NCI-H1105 treated with DMSO at 0.1 percent for 48 hours (cell line): ENCODE measurements around the gene PSMD12.
"Not testable (repeated sequence)": the region's sequence is repeated elsewhere in the genome, so short reads cannot be mapped to it uniquely, and the experiment has no call there.

Experiments
- DNase-seq: peaks from one replicate; lab custom pipeline; 2025; lab: John Stamatoyannopoulos, UW

Gene PSMD12

GRCh38 chr17:67366193-67367157 is at the start of gene PSMD12:
PSMD12 (minus strand) TSS chr17:67366577; CDS start chr17:67366519, 58 bp downstream.
- DNase-seq, result peak; percentile 77

GRCh38 chr17:67415291-67415690 is 48.9 kb upstream of the PSMD12 start:
- DNase-seq, result no peak

GRCh38 chr17:67414559-67414958 is 48.2 kb upstream of the PSMD12 start:
- DNase-seq, result no peak

GRCh38 chr17:67414130-67414529 is 47.8 kb upstream of the PSMD12 start:
- DNase-seq, result no peak

- DNase-seq, result no peak
Observed at GRCh38 chr17:67413388-67413787, 47.0 kb upstream of the PSMD12 start.

- DNase-seq, result no peak
Observed at GRCh38 chr17:67412941-67413340, 46.6 kb upstream of the PSMD12 start.

GRCh38 chr17:67412032-67412431 is 45.7 kb upstream of the PSMD12 start:
- DNase-seq, result no peak

- DNase-seq, result no peak
Observed at GRCh38 chr17:67411397-67411796, 45.0 kb upstream of the PSMD12 start.

GRCh38 chr17:67408455-67408830 is 42.1 kb upstream of the PSMD12 start:
- not testable (repeated sequence) for DNase-seq

GRCh38 chr17:67403483-67403882 is 37.1 kb upstream of the PSMD12 start:
- DNase-seq, result no peak

GRCh38 chr17:67403065-67403464 is 36.7 kb upstream of the PSMD12 start:
- no peak for DNase-seq

- DNase-seq, result no peak
Observed at GRCh38 chr17:67401598-67402504, 35.5 kb upstream of the PSMD12 start.

GRCh38 chr17:67401106-67401505 is 34.7 kb upstream of the PSMD12 start:
- DNase-seq, result no peak

GRCh38 chr17:67400193-67400592 is 33.8 kb upstream of the PSMD12 start:
- peak; percentile 1 for DNase-seq

- DNase-seq, result no peak
Observed at GRCh38 chr17:67399676-67400075, 33.3 kb upstream of the PSMD12 start.

GRCh38 chr17:67393809-67394397 is 27.5 kb upstream of the PSMD12 start:
- no peak for DNase-seq

- no peak for DNase-seq
Observed at GRCh38 chr17:67392111-67392510, 25.7 kb upstream of the PSMD12 start.

GRCh38 chr17:67390646-67391361 is 24.4 kb upstream of the PSMD12 start:
- no peak for DNase-seq

GRCh38 chr17:67390006-67390645 is 23.7 kb upstream of the PSMD12 start:
- DNase-seq, result no peak

- no peak for DNase-seq
Observed at GRCh38 chr17:67388986-67389385, 22.6 kb upstream of the PSMD12 start.

GRCh38 chr17:67388536-67388935 is 22.2 kb upstream of the PSMD12 start:
- not testable (repeated sequence) for DNase-seq
